OCI-LY3 (cell line): Measurements from ENCODE around the gene REPS1.

ENCODE experiments used
- H2AFZ ChIP-seq: fragments of 200-600, 300-600 bp; shearing (Covaris generic); 2 replicates; pipeline ENCODE4 v1.6.0; 2014; ENCODE audit warnings: antibody characterized with exemption, low read depth, low read length
- H3K27ac ChIP-seq: fragments of 200-600, 300-600 bp; sonication (generic); 2 replicates; pipeline ENCODE4 v1.5.1; 2014; ENCODE audit warnings: mild to moderate bottlenecking, low read length, moderate library complexity, mixed read lengths
- H3K27me3 ChIP-seq: fragments of 200-600, 300-600 bp; sonication (generic); 2 replicates; pipeline ENCODE4 v1.6.1; 2014; ENCODE audit warnings: low read depth, low read length, mixed read lengths
- H3K36me3 ChIP-seq: fragments of 200-600, 300-600 bp; sonication (generic); replicated peaks from 2 replicates; pipeline ENCODE3; 2014; ENCODE audit warnings: low read depth, low read length, mixed read lengths
- H3K4me1 ChIP-seq: fragments of 300-600, 200-600 bp; sonication (generic); 2 replicates; pipeline ENCODE4 v1.6.1; 2014; ENCODE audit warnings: low read length, mixed read lengths
- H3K4me2 ChIP-seq: fragments of 200-600, 300-600 bp; sonication (generic); 2 replicates; pipeline ENCODE4 v1.6.1; 2014; ENCODE audit warnings: low read length, mixed read lengths
- H3K4me3 ChIP-seq: fragments of 300-600, 200-600 bp; sonication (generic); 2 replicates; pipeline ENCODE4 v1.5.1; 2014; ENCODE audit warnings: antibody characterized with exemption, mild to moderate bottlenecking, low read length, moderate library complexity
- H3K79me2 ChIP-seq: fragments of 300-600, 200-600 bp; shearing (Covaris generic); 2 replicates; pipeline ENCODE4 v1.6.1; 2014; ENCODE audit warnings: mild to moderate bottlenecking, low read length, mixed read lengths
- H3K9ac ChIP-seq: fragments of 300-600, 200-600 bp; shearing (Covaris generic); 2 replicates; pipeline ENCODE4 v1.6.0; 2014; ENCODE audit warnings: mild to moderate bottlenecking, low read length, moderate library complexity
- H3K9me3 ChIP-seq: fragments of 200-600, 300-600 bp; shearing (Covaris generic); 2 replicates; pipeline ENCODE4 v1.6.1; 2014; ENCODE audit warnings: low read length, mixed read lengths; ENCODE audit not compliant: insufficient read depth
- H4K20me1 ChIP-seq: fragments of 200-600, 300-600 bp; sonication (generic); 2 replicates; pipeline ENCODE4 v1.6.1; 2016; ENCODE audit warnings: low read length, mixed read lengths; ENCODE audit not compliant: insufficient read depth
- CTCF ChIP-seq: fragments of 200-600, 300-600 bp; sonication (generic); IDR thresholded peaks from 2 replicates; pipeline ENCODE4 v1.5.1; 2014; ENCODE audit warnings: antibody characterized with exemption, low read length, low read depth
- EZH2phosphoT487 ChIP-seq: fragments of 200-600 bp; shearing (Covaris generic); IDR thresholded peaks from 2 replicates; pipeline ENCODE4 v1.6.1; 2018; ENCODE audit warnings: antibody characterized with exemption, mixed run types, low read depth

Gene REPS1

GRCh38 chr6:138964012-138964411 is 24.0 kb downstream of the REPS1 start:
- Histone ChIP-seq H3K4me3 (no peak overlapping the region), H3K27me3 (no peaks in the 10 kb centered on the region), H2AFZ (no peak overlapping the region), H3K9me3 (no peaks in the 10 kb centered on the region), H3K79me2 (peaks cover 73% of the 10 kb centered on the region), H3K36me3 (no peaks in the 10 kb centered on the region), H4K20me1 (peaks cover 21% of the 10 kb centered on the region; the same call in 1 of the 2 replicates), H3K27ac (no peak overlapping the region), H3K4me1 (no peaks in the 10 kb centered on the region), H3K4me2 (no peak overlapping the region), H3K9ac (no peak overlapping the region)
- TF ChIP-seq CTCF = no peak
- TF ChIP-seq EZH2phosphoT487 = no peak

- H4K20me1 ChIP-seq = peaks cover 21% of the 10 kb centered on the region; the same call in 1 of the 2 replicates
- no peak overlapping the region for H2AFZ ChIP-seq
- TF ChIP-seq CTCF (no peak), EZH2phosphoT487 (no peak)
Observed at GRCh38 chr6:138963531-138963930, 24.5 kb downstream of the REPS1 start.

GRCh38 chr6:138963119-138963518 is 24.9 kb downstream of the REPS1 start:
- Histone ChIP-seq H3K9me3 (no peaks in the 10 kb centered on the region), H3K4me2 (no peak overlapping the region), H3K79me2 (peaks cover 68% of the 10 kb centered on the region), H3K4me1 (no peaks in the 10 kb centered on the region), H2AFZ (no peak overlapping the region), H3K4me3 (no peak overlapping the region), H3K9ac (no peak overlapping the region), H3K27me3 (no peaks in the 10 kb centered on the region), H4K20me1 (peaks cover 18% of the 10 kb centered on the region; the same call in 1 of the 2 replicates), H3K36me3 (no peaks in the 10 kb centered on the region), H3K27ac (no peak overlapping the region)
- TF ChIP-seq CTCF = no peak

More at GRCh38 chr6:138963531-138963930, 24.5 kb downstream of the REPS1 start:
- Histone ChIP-seq H3K9ac (no peak overlapping the region), H3K9me3 (no peaks in the 10 kb centered on the region), H3K4me2 (no peak overlapping the region), H3K36me3 (no peaks in the 10 kb centered on the region), H3K4me3 (no peak overlapping the region), H3K27ac (no peak overlapping the region), H3K27me3 (no peaks in the 10 kb centered on the region), H3K4me1 (no peaks in the 10 kb centered on the region), H3K79me2 (peaks cover 71% of the 10 kb centered on the region)

GRCh38 chr6:138959521-138959920 is 28.5 kb downstream of the REPS1 start:
- Histone ChIP-seq H2AFZ (no peak overlapping the region), H3K27me3 (no peaks in the 10 kb centered on the region), H3K79me2 (peaks cover 50% of the 10 kb centered on the region), H3K36me3 (no peaks in the 10 kb centered on the region), H3K4me1 (no peaks in the 10 kb centered on the region), H3K9me3 (no peaks in the 10 kb centered on the region), H3K27ac (no peak overlapping the region), H3K4me3 (no peak overlapping the region), H3K9ac (no peak overlapping the region), H4K20me1 (peaks cover 9% of the 10 kb centered on the region; the same call in 1 of the 2 replicates), H3K4me2 (no peak overlapping the region)
- TF ChIP-seq EZH2phosphoT487 = no peak
- TF ChIP-seq CTCF = no peak
